Measurements from ENCODE around the gene ZC3H12D. TPM values are rescaled to one million over a fixed set of nuclear protein-coding genes. Genes with fewer than 3 reads are reported as not detected.

ZC3H12D gene
- total and polyA plus RNA-seq, 2 experiments from 2014 or later: 0.07 TPM; not detected in 1

DNA sequence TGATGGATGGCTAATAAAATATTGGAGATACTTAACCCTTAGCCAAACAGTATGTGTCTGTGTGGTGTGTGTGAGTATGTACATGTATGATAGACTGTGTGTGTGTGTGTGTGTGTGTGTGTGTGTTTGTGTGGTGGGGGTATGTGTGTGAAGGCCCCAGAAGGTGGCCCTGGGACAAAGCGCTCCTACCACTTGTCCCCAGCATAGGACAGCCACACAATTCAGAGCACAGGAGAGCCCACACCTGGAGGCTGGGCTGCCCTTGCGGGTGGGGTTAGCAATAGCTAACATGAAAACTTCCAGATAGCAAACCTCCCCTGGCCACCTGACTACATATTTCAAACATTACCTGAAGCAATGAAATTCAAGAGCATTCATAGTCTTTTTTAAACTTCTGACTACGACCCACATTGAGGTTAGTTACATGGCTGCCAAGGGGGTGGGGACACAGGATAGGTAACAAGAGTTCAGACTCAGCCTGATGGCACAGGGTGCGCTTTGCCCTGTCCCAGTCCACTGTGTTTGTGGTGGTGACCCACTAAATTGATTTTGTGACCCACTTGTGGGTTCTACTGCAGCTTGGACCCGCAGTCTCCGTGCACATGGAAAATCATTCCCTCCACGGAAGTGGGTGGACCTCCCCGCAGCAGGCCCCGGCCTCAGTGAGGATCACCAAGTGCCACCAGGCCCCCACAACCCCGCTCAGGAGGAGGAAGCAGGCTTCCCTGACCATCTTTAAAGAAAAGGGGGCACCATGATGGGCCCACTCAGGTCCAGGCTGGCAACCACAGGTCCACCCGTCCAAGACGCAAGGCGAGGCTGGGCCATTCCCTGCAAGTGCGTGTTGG lies 34.8 kb downstream of the ZC3H12D start (continued):
- TF ChIP-seq, protein P1, sequence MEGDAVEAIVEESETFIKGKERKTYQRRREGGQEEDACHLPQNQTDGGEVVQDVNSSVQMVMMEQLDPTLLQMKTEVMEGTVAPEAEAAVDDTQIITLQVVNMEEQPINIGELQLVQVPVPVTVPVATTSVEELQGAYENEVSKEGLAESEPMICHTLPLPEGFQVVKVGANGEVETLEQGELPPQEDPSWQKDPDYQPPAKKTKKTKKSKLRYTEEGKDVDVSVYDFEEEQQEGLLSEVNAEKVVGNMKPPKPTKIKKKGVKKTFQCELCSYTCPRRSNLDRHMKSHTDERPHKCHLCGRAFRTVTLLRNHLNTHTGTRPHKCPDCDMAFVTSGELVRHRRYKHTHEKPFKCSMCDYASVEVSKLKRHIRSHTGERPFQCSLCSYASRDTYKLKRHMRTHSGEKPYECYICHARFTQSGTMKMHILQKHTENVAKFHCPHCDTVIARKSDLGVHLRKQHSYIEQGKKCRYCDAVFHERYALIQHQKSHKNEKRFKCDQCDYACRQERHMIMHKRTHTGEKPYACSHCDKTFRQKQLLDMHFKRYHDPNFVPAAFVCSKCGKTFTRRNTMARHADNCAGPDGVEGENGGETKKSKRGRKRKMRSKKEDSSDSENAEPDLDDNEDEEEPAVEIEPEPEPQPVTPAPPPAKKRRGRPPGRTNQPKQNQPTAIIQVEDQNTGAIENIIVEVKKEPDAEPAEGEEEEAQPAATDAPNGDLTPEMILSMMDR (conservative IDR thresholded peaks at IDR 0.05; ENCODE audit: low read depth in 2 of 2): no peak
- TF ChIP-seq, protein P2, sequence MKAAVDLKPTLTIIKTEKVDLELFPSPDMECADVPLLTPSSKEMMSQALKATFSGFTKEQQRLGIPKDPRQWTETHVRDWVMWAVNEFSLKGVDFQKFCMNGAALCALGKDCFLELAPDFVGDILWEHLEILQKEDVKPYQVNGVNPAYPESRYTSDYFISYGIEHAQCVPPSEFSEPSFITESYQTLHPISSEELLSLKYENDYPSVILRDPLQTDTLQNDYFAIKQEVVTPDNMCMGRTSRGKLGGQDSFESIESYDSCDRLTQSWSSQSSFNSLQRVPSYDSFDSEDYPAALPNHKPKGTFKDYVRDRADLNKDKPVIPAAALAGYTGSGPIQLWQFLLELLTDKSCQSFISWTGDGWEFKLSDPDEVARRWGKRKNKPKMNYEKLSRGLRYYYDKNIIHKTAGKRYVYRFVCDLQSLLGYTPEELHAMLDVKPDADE (IDR thresholded peaks at IDR 0.05): no peak
- no peak for TF ChIP-seq ZNF114 (CRISPR knock-in tag; IDR thresholded peaks at IDR 0.05)
- TF ChIP-seq CREB1 (CRISPR knock-in tag; IDR thresholded peaks at IDR 0.05; ENCODE audit: low read depth): no peak
- TF ChIP-seq JUNB (IDR thresholded peaks at IDR 0.05; ENCODE audit: unreplicated experiment): no peak

DNA sequence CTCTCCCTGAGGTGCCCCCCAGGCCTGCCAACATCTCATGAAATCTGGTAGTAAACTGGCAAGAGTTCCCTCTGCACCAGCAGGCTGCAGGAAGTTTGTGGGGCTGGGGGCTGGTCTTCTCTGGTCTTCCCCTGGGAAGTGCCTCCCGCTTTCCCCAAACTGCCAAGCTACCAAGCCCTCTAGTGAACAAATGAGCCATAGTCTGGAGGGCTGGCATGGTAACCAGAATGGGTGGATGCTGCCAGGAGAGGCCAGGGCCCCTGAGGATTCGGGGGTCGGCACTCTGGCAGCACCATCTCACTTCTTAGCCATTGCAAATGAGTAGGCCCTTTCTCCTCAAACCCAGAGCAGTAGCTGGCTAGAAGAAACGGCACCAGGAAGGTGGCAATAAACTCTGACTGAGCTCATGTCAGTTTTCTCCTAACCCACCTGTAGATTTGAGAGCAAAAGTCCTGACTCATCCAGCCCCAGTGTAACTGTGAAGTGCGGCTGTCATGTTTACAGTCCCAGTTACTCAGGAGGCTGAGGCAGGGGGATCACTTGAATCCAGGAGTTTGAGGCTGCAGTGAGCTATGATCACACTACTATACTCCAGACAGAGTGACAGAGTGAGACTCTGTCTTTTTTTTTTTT lies 35.9 kb downstream of the ZC3H12D start:
- DNase-seq (ENCODE audit: low spot score): no peak
- TF ChIP-seq EZH2phosphoT487 (IDR thresholded peaks at IDR 0.05; ENCODE audit: unreplicated experiment): no peak
- TF ChIP-seq POLR2AphosphoS5 (IDR thresholded peaks at IDR 0.05; ENCODE audit: low read depth): no peak
- TF ChIP-seq, protein P3, sequence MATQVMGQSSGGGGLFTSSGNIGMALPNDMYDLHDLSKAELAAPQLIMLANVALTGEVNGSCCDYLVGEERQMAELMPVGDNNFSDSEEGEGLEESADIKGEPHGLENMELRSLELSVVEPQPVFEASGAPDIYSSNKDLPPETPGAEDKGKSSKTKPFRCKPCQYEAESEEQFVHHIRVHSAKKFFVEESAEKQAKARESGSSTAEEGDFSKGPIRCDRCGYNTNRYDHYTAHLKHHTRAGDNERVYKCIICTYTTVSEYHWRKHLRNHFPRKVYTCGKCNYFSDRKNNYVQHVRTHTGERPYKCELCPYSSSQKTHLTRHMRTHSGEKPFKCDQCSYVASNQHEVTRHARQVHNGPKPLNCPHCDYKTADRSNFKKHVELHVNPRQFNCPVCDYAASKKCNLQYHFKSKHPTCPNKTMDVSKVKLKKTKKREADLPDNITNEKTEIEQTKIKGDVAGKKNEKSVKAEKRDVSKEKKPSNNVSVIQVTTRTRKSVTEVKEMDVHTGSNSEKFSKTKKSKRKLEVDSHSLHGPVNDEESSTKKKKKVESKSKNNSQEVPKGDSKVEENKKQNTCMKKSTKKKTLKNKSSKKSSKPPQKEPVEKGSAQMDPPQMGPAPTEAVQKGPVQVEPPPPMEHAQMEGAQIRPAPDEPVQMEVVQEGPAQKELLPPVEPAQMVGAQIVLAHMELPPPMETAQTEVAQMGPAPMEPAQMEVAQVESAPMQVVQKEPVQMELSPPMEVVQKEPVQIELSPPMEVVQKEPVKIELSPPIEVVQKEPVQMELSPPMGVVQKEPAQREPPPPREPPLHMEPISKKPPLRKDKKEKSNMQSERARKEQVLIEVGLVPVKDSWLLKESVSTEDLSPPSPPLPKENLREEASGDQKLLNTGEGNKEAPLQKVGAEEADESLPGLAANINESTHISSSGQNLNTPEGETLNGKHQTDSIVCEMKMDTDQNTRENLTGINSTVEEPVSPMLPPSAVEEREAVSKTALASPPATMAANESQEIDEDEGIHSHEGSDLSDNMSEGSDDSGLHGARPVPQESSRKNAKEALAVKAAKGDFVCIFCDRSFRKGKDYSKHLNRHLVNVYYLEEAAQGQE (IDR thresholded peaks at IDR 0.05; ENCODE audit: unreplicated experiment): no peak
- no peak for TF ChIP-seq NANOG (IDR thresholded peaks at IDR 0.05; ENCODE audit: borderline replicate concordance)
- no peak for TF ChIP-seq EZH2 (IDR thresholded peaks at IDR 0.05; ENCODE audit: low read depth, unreplicated experiment)
- TF ChIP-seq ZNF331 (CRISPR knock-in tag; IDR thresholded peaks at IDR 0.05; ENCODE audit: low read depth): no peak
- no peak for TF ChIP-seq JUNB (IDR thresholded peaks at IDR 0.05; ENCODE audit: unreplicated experiment)
- TF ChIP-seq, protein P2 (IDR thresholded peaks at IDR 0.05): no peak
- no peak for TF ChIP-seq STAT1 (IDR thresholded peaks at IDR 0.05; ENCODE audit: unreplicated experiment)

More for the DNA sequence above, 35.9 kb downstream of the ZC3H12D start:
- H3K79me2 ChIP-seq (replicated peaks; ENCODE audit: insufficient read depth): no peaks in the 10 kb centered on the region
- peaks cover 44% of the 10 kb centered on the region for H3K27me3 ChIP-seq (ENCODE audit: insufficient read depth)
- H3K9me2 ChIP-seq (ENCODE audit: insufficient read depth): no peaks in the 10 kb centered on the region
- H3K27ac Mint-ChIP-seq: no peak overlapping the region
- no peak overlapping the region for H3K27ac ChIP-seq (ENCODE audit: low read depth)
- H3K4me3 ChIP-seq: no peak overlapping the region
- H3K4me2 ChIP-seq: no peak overlapping the region
- H4K20me1 ChIP-seq (replicated peaks; ENCODE audit: insufficient read depth): no peaks in the 10 kb centered on the region
- H3K36me3 ChIP-seq (ENCODE audit: insufficient read depth): no peaks in the 10 kb centered on the region
- peaks cover 26% of the 10 kb centered on the region for H3K27me3 Mint-ChIP-seq (ENCODE audit: insufficient read depth, low read depth, poor library complexity)
- no peak for ATAC-seq
- H3K4me1 ChIP-seq (ENCODE audit: insufficient read depth): no peaks in the 10 kb centered on the region
- no peaks in the 10 kb centered on the region; the same call in 2 of the 3 replicates for H3K4me1 Mint-ChIP-seq
- no peak overlapping the region for H3K4me3 Mint-ChIP-seq
- H3K9me3 Mint-ChIP-seq: no peaks in the 10 kb centered on the region
- no peaks in the 10 kb centered on the region for H3F3A ChIP-seq (replicated peaks; ENCODE audit: low read depth)
- no peaks in the 10 kb centered on the region for H3K36me3 Mint-ChIP-seq (ENCODE audit: low read depth)
- H2AFZ ChIP-seq: no peak overlapping the region
